ENCODE results near the gene SYK.

The SYK gene

DNA sequence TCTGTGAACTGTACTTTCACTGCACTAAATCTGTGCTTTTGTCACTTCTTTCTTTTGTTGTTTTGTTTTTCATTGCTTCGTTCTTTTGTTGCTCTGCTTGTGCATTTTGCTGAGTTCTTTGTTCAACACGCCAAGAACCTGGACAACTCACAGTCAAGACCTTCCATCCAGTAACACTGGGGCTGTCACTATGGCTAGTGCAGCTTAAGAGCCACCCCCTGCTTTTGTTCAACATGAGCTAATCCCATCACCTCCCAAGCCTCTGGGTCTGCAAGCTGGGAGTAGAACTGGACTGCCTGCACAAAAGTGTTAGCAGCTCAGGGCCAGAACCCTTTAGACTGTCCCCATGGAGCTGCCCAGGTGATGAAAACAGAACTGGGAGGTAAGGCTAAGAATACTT is 143.7 kb downstream of the SYK start:
- Histone ChIP-seq H3K4me1 (ENCODE audit: control insufficient read depth in 2 of 2, insufficient read depth in 2 of 2, low read length in 2 of 2) (peaks cover 9 to 12% of the 10 kb centered on the region in 2 donors), H3K9ac (ENCODE audit: low read depth in 1 of 2, low read length in 2 of 2) (no peak overlapping the region), H3K4me3 (ENCODE audit: low read length in 2 of 2) (no peak overlapping the region), H3K36me3 (ENCODE audit: control insufficient read depth in 2 of 2, insufficient read depth in 2 of 2, low read length in 2 of 2) (no peaks in the 10 kb centered on the region), H3K27ac (ENCODE audit: low read depth in 2 of 2, low read length in 2 of 2) (no peak overlapping the region), H3K9me3 (ENCODE audit: control insufficient read depth in 2 of 2, low read length in 2 of 2) (no peaks in the 10 kb centered on the region), H3K27me3 (ENCODE audit: control insufficient read depth in 2 of 2, insufficient read depth in 2 of 2, low read length in 2 of 2) (peaks cover 0 to 2% of the 10 kb centered on the region in 2 donors)

- Histone ChIP-seq H3K27ac (ENCODE audit: low read depth in 2 of 2, low read length in 2 of 2) (no peak overlapping the region), H3K4me1 (ENCODE audit: control insufficient read depth in 2 of 2, insufficient read depth in 2 of 2, low read length in 2 of 2) (peaks cover 9 to 12% of the 10 kb centered on the region in 2 donors), H3K27me3 (ENCODE audit: control insufficient read depth in 2 of 2, insufficient read depth in 2 of 2, low read length in 2 of 2) (peaks cover 0 to 2% of the 10 kb centered on the region in 2 donors), H3K9ac (ENCODE audit: low read depth in 1 of 2, low read length in 2 of 2) (no peak overlapping the region), H3K36me3 (ENCODE audit: control insufficient read depth in 2 of 2, insufficient read depth in 2 of 2, low read length in 2 of 2) (no peaks in the 10 kb centered on the region), H3K9me3 (ENCODE audit: control insufficient read depth in 2 of 2, low read length in 2 of 2) (no peaks in the 10 kb centered on the region), H3K4me3 (ENCODE audit: low read length in 2 of 2) (no peak overlapping the region)
Measured at GRCh38 chr9:90946982-90947381, 145.4 kb downstream of the SYK start.
